Measurements from ENCODE around the gene CDKN1C.

DNA sequence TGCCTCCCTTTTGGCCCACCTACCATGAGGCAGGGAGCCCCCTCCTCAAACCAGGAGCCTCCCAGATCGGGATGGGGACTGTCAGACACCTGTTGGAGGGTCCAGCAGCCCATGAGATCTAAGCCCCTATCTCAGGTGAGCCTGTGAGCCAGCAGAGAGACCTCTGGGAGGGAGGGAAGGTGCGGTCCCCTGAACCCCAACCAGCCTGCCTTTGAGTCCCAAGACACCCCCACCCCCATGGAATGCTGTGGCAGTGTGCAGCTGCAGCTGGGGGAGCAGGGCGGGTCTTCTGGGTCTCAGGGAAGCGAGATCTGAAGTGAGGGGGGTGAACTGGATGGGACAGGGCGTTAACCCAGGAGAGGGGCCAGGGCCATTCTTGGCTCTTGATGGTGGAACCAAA, 1.4 kb upstream of the CDKN1C start:
- TF ChIP-seq EZH2 (IDR thresholded peaks at IDR 0.05; ENCODE audit: insufficient read depth, poor library complexity, severe bottlenecking) (no peak), EZH2phosphoT487 (IDR thresholded peaks at IDR 0.05; ENCODE audit: insufficient read depth, low read depth) (no peak)

Data from GM23248 (cell line).